GM18499 (cell line): ENCODE data around the gene CYB561D2.

Experiments used
- ATAC-seq: cut with Tn5 transposase; IDR thresholded peaks from one replicate; pipeline ENCODE4 v1.9.1; 2021; ENCODE audit warnings: moderate number of reproducible peaks; ENCODE audit not compliant: insufficient read depth, unreplicated experiment

CYB561D2 gene

GRCh38 chr3:50323092-50323600 lies 27.5 kb upstream of the CYB561D2 start:
- no peak for ATAC-seq

GRCh38 chr3:50323614-50324199 lies 27.0 kb upstream of the CYB561D2 start:
- no peak for ATAC-seq

- no peak for ATAC-seq
Observed at GRCh38 chr3:50324351-50325112, 26.1 kb upstream of the CYB561D2 start.

GRCh38 chr3:50325113-50325480 lies 25.6 kb upstream of the CYB561D2 start:
- ATAC-seq: no peak

- ATAC-seq: no peak
Observed at GRCh38 chr3:50325497-50326181, 25.0 kb upstream of the CYB561D2 start.

GRCh38 chr3:50326182-50326541 lies 24.5 kb upstream of the CYB561D2 start:
- ATAC-seq: no peak

- ATAC-seq: no peak
Observed at GRCh38 chr3:50327129-50327528, 23.5 kb upstream of the CYB561D2 start.

- ATAC-seq: no peak
Observed at GRCh38 chr3:50327943-50328691, 22.5 kb upstream of the CYB561D2 start, which contains the start of gene TUSC2. TSS of gene TUSC2 (minus strand) at chr3:50328223. CDS start at chr3:50328099, 124 bp downstream.

- no peak for ATAC-seq
Observed at GRCh38 chr3:50330330-50330729, 20.3 kb upstream of the CYB561D2 start.

- no peak for ATAC-seq
Observed at GRCh38 chr3:50331364-50331907, 19.2 kb upstream of the CYB561D2 start.

GRCh38 chr3:50333744-50334328 lies 16.8 kb upstream of the CYB561D2 start:
- ATAC-seq: no peak

GRCh38 chr3:50334339-50335075 lies 16.2 kb upstream of the CYB561D2 start:
- ATAC-seq: no peak

- no peak for ATAC-seq
Observed at GRCh38 chr3:50336452-50337174, 14.0 kb upstream of the CYB561D2 start.

GRCh38 chr3:50337175-50337861 lies 13.3 kb upstream of the CYB561D2 start:
- ATAC-seq: peak; percentile 64

- no peak for ATAC-seq
Observed at GRCh38 chr3:50338965-50339364, 11.7 kb upstream of the CYB561D2 start.

GRCh38 chr3:50339485-50340146 lies 11.0 kb upstream of the CYB561D2 start:
- no peak for ATAC-seq

- ATAC-seq: no peak
Observed at GRCh38 chr3:50340147-50340447, 10.6 kb upstream of the CYB561D2 start.
